Hepatocyte (in vitro differentiated cells): ENCODE results near the gene DRAM1.

Experiments
- EZH2 ChIP-seq: fragments of 200-600 bp; sonication (generic); IDR thresholded peaks from 2 replicates; pipeline ENCODE4 v1.6.1; 2016; ENCODE audit warnings: antibody characterized with exemption, mild to moderate bottlenecking, borderline replicate concordance
- EZH2phosphoT487 ChIP-seq: fragments of 200-600 bp; sonication (generic); IDR thresholded peaks from one replicate; pipeline ENCODE4 v1.6.1; 2018; ENCODE audit warnings: antibody characterized with exemption, mild to moderate bottlenecking, low read depth, moderate library complexity; ENCODE audit not compliant: unreplicated experiment, severe bottlenecking
- TF ChIP-seq, protein P1 (sequence below): fragments of 200-600 bp; sonication (generic); IDR thresholded peaks from 2 replicates; pipeline ENCODE4 v1.5.1; 2016; ENCODE audit warnings: antibody characterized with exemption, mild to moderate bottlenecking; ENCODE audit not compliant: poor library complexity

- TF ChIP-seq, protein P1, sequence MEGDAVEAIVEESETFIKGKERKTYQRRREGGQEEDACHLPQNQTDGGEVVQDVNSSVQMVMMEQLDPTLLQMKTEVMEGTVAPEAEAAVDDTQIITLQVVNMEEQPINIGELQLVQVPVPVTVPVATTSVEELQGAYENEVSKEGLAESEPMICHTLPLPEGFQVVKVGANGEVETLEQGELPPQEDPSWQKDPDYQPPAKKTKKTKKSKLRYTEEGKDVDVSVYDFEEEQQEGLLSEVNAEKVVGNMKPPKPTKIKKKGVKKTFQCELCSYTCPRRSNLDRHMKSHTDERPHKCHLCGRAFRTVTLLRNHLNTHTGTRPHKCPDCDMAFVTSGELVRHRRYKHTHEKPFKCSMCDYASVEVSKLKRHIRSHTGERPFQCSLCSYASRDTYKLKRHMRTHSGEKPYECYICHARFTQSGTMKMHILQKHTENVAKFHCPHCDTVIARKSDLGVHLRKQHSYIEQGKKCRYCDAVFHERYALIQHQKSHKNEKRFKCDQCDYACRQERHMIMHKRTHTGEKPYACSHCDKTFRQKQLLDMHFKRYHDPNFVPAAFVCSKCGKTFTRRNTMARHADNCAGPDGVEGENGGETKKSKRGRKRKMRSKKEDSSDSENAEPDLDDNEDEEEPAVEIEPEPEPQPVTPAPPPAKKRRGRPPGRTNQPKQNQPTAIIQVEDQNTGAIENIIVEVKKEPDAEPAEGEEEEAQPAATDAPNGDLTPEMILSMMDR: no peak
- no peak for TF ChIP-seq EZH2
- no peak for TF ChIP-seq EZH2phosphoT487
Observed at GRCh38 chr12:101940400-101940950, 63.1 kb downstream of the DRAM1 start.
